ENCODE measurements around the gene SOBP. TPM values are rescaled to one million over a fixed set of nuclear protein-coding genes. Genes with fewer than 3 reads are reported as not detected.

The SOBP gene
- total RNA-seq, 2 experiments from 2014 or later, result 0.23 to 0.49 TPM

- no peaks in the 10 kb centered on the region for H3K4me1 Mint-ChIP-seq
- ChIA-PET POLR2A (no interaction called here), CTCF (no interaction called here)
- no peak overlapping the region for H3K4me3 Mint-ChIP-seq
- ATAC-seq (no peak), DNase-seq (no peak)
- intact Hi-C loops (cut with DNase I, micrococcal nuclease), result no loop called here
- H3K9me3 Mint-ChIP-seq (ENCODE audit: low read depth), result no peaks in the 10 kb centered on the region
- no peak overlapping the region for H3K27ac Mint-ChIP-seq
- peaks cover 6% of the 10 kb centered on the region for H3K27me3 Mint-ChIP-seq
- H3K36me3 Mint-ChIP-seq (ENCODE audit: low read depth), result no peaks in the 10 kb centered on the region
Observed at GRCh38 chr6:107556082-107556481, 66.2 kb downstream of the SOBP start.

GRCh38 chr6:107557698-107558097, 67.8 kb downstream of the SOBP start:
- POLR2A ChIA-PET, result no interaction called here
- DNase-seq, result no peak

GRCh38 chr6:107560657-107561056, 70.7 kb downstream of the SOBP start:
- Mint-ChIP-seq H3K36me3 (ENCODE audit: low read depth) (no peaks in the 10 kb centered on the region), H3K4me3 (no peak overlapping the region), H3K9me3 (ENCODE audit: low read depth) (no peaks in the 10 kb centered on the region), H3K27me3 (peaks cover 14% of the 10 kb centered on the region), H3K27ac (no peak overlapping the region), H3K4me1 (no peaks in the 10 kb centered on the region)
- no peak for ATAC-seq
- DNase-seq, result no peak
- ChIA-PET CTCF (no interaction called here), POLR2A (no interaction called here)
- intact Hi-C loops (cut with DNase I, micrococcal nuclease), result no loop called here

More at GRCh38 chr6:107557698-107558097, 67.8 kb downstream of the SOBP start:
- Mint-ChIP-seq H3K27ac (no peak overlapping the region), H3K36me3 (ENCODE audit: low read depth) (no peaks in the 10 kb centered on the region), H3K4me3 (no peak overlapping the region), H3K4me1 (no peaks in the 10 kb centered on the region), H3K9me3 (ENCODE audit: low read depth) (no peaks in the 10 kb centered on the region), H3K27me3 (peaks cover 6% of the 10 kb centered on the region)
- intact Hi-C loops (cut with DNase I, micrococcal nuclease), result no loop called here
- CTCF ChIA-PET, result no interaction called here
- no peak for ATAC-seq

GRCh38 chr6:107561306-107561705, 71.4 kb downstream of the SOBP start:
- Mint-ChIP-seq H3K4me1 (no peaks in the 10 kb centered on the region), H3K36me3 (ENCODE audit: low read depth) (no peaks in the 10 kb centered on the region), H3K27me3 (peaks cover 15% of the 10 kb centered on the region), H3K27ac (no peak overlapping the region), H3K9me3 (ENCODE audit: low read depth) (no peaks in the 10 kb centered on the region), H3K4me3 (no peak overlapping the region)
- intact Hi-C loops (cut with DNase I, micrococcal nuclease), result no loop called here
- ChIA-PET POLR2A (no interaction called here), CTCF (interaction anchor here (0.6 kb wide), 1 partner anchor 379 kb away, joined by 3 read pairs; no protein-coding TSS in a partner anchor)
- DNase-seq (no peak), ATAC-seq (no peak)

- DNase-seq (no peak), ATAC-seq (no peak)
- no peak overlapping the region for H3K27ac Mint-ChIP-seq
- CTCF ChIA-PET, result interaction anchor here (0.6 to 1.2 kb wide), 3 partner anchors 10 to 378 kb away, joined by 3 to 4 read pairs (median 3); no protein-coding TSS in a partner anchor
- intact Hi-C loops (cut with DNase I, micrococcal nuclease), result no loop called here
- H3K4me3 Mint-ChIP-seq, result no peak overlapping the region
- peaks cover 21% of the 10 kb centered on the region for H3K27me3 Mint-ChIP-seq
- no peaks in the 10 kb centered on the region for H3K36me3 Mint-ChIP-seq (ENCODE audit: low read depth)
- no peaks in the 10 kb centered on the region for H3K9me3 Mint-ChIP-seq (ENCODE audit: low read depth)
- no peaks in the 10 kb centered on the region for H3K4me1 Mint-ChIP-seq
- POLR2A ChIA-PET, result no interaction called here
Observed at GRCh38 chr6:107563694-107564588, 74.0 kb downstream of the SOBP start.

- ATAC-seq (no peak), DNase-seq (no peak)
- ChIA-PET CTCF (interaction anchor here (0.6 to 1.2 kb wide), 2 partner anchors 10 to 379 kb away, joined by 3 to 4 read pairs; no protein-coding TSS in a partner anchor), POLR2A (no interaction called here)
- no peaks in the 10 kb centered on the region for H3K4me1 Mint-ChIP-seq
- H3K27ac Mint-ChIP-seq, result no peak overlapping the region
- no peaks in the 10 kb centered on the region for H3K9me3 Mint-ChIP-seq (ENCODE audit: low read depth)
- H3K27me3 Mint-ChIP-seq, result peaks cover 21% of the 10 kb centered on the region
- H3K4me3 Mint-ChIP-seq, result no peak overlapping the region
- no peaks in the 10 kb centered on the region for H3K36me3 Mint-ChIP-seq (ENCODE audit: low read depth)
- intact Hi-C loops (cut with DNase I, micrococcal nuclease), result no loop called here
Observed at GRCh38 chr6:107564589-107564951, 74.7 kb downstream of the SOBP start.

- H3K4me1 Mint-ChIP-seq, result no peaks in the 10 kb centered on the region
- no peak overlapping the region for H3K27ac Mint-ChIP-seq
- ChIA-PET CTCF (no interaction called here), POLR2A (no interaction called here)
- intact Hi-C loops (cut with DNase I, micrococcal nuclease), result no loop called here
- H3K4me3 Mint-ChIP-seq, result no peak overlapping the region
- DNase-seq (no peak), ATAC-seq (no peak)
- no peaks in the 10 kb centered on the region for H3K36me3 Mint-ChIP-seq (ENCODE audit: low read depth)
- H3K9me3 Mint-ChIP-seq (ENCODE audit: low read depth), result no peaks in the 10 kb centered on the region
- peaks cover 19% of the 10 kb centered on the region for H3K27me3 Mint-ChIP-seq
Observed at GRCh38 chr6:107565165-107565723, 75.3 kb downstream of the SOBP start.

GRCh38 chr6:107567643-107568042, 77.7 kb downstream of the SOBP start:
- Mint-ChIP-seq H3K4me3 (no peak overlapping the region), H3K27ac (no peak overlapping the region), H3K4me1 (no peaks in the 10 kb centered on the region), H3K9me3 (ENCODE audit: low read depth) (no peaks in the 10 kb centered on the region), H3K27me3 (peaks cover 18% of the 10 kb centered on the region), H3K36me3 (ENCODE audit: low read depth) (no peaks in the 10 kb centered on the region)
- ATAC-seq (no peak), DNase-seq (no peak)
- ChIA-PET POLR2A (no interaction called here), CTCF (interaction anchor here (0.7 kb wide), 1 partner anchor 62 kb away, joined by 3 read pairs; no protein-coding TSS in a partner anchor)
- intact Hi-C loops (cut with DNase I, micrococcal nuclease), result no loop called here

GRCh38 chr6:107569473-107569872, 79.6 kb downstream of the SOBP start:
- intact Hi-C loops (cut with DNase I, micrococcal nuclease), result no loop called here
- ChIA-PET POLR2A (no interaction called here), CTCF (no interaction called here)
- DNase-seq (no peak), ATAC-seq (no peak)
- Mint-ChIP-seq H3K27me3 (peaks cover 20% of the 10 kb centered on the region), H3K9me3 (ENCODE audit: low read depth) (no peaks in the 10 kb centered on the region), H3K4me3 (no peak overlapping the region), H3K4me1 (no peaks in the 10 kb centered on the region), H3K27ac (no peak overlapping the region), H3K36me3 (ENCODE audit: low read depth) (no peaks in the 10 kb centered on the region)

GRCh38 chr6:107571354-107571753, 81.4 kb downstream of the SOBP start:
- intact Hi-C loops (cut with DNase I, micrococcal nuclease), result no loop called here
- peaks cover 12% of the 10 kb centered on the region for H3K27me3 Mint-ChIP-seq
- no peaks in the 10 kb centered on the region for H3K36me3 Mint-ChIP-seq (ENCODE audit: low read depth)
- H3K4me3 Mint-ChIP-seq, result no peak overlapping the region
- ATAC-seq, result no peak
- ChIA-PET CTCF (interaction anchor here (0.8 kb wide), 1 partner anchor 457 kb away, joined by 3 read pairs; no protein-coding TSS in a partner anchor), POLR2A (no interaction called here)
- no peak overlapping the region for H3K27ac Mint-ChIP-seq
- no peaks in the 10 kb centered on the region for H3K9me3 Mint-ChIP-seq (ENCODE audit: low read depth)
- no peaks in the 10 kb centered on the region for H3K4me1 Mint-ChIP-seq
- DNase-seq, result no peak

- Mint-ChIP-seq H3K9me3 (ENCODE audit: low read depth) (no peaks in the 10 kb centered on the region), H3K27me3 (peaks cover 6% of the 10 kb centered on the region), H3K27ac (no peak overlapping the region), H3K4me3 (no peak overlapping the region), H3K4me1 (no peaks in the 10 kb centered on the region), H3K36me3 (ENCODE audit: low read depth) (no peaks in the 10 kb centered on the region)
- DNase-seq (no peak), ATAC-seq (no peak)
- intact Hi-C loops (cut with DNase I, micrococcal nuclease), result no loop called here
- CTCF ChIA-PET, result no interaction called here
- POLR2A ChIA-PET, result no interaction called here
Observed at GRCh38 chr6:107572886-107573285, 83.0 kb downstream of the SOBP start.

- H3K4me1 Mint-ChIP-seq, result no peaks in the 10 kb centered on the region
- intact Hi-C loops (cut with DNase I, micrococcal nuclease), result no loop called here
- POLR2A ChIA-PET, result no interaction called here
- H3K9me3 Mint-ChIP-seq (ENCODE audit: low read depth), result no peaks in the 10 kb centered on the region
- CTCF ChIA-PET, result interaction anchor here (1.1 kb wide), 1 partner anchor 11 kb away, joined by 4 read pairs; no protein-coding TSS in a partner anchor
- no peak overlapping the region for H3K4me3 Mint-ChIP-seq
- no peak overlapping the region for H3K27ac Mint-ChIP-seq
- ATAC-seq (no peak), DNase-seq (no peak)
- peaks cover 6% of the 10 kb centered on the region for H3K27me3 Mint-ChIP-seq
- H3K36me3 Mint-ChIP-seq (ENCODE audit: low read depth), result no peaks in the 10 kb centered on the region
Observed at GRCh38 chr6:107574856-107575255, 84.9 kb downstream of the SOBP start.
